GM10266 (cell line): ENCODE results near the gene B4GALT1.

Experiments
- DNase-seq: peaks from one replicate; pipeline ENCODE4 v3.0.0; 2012; ENCODE audit errors: extremely low spot score
- CTCF ChIP-seq: IDR thresholded peaks from 2 replicates; pipeline ENCODE4 v1.5.1; 2012; ENCODE audit warnings: mild to moderate bottlenecking, low read depth; ENCODE audit not compliant: control insufficient read depth, insufficient read depth; ENCODE audit errors: missing control alignments

Gene B4GALT1

GRCh38 chr9:33124046-33124445 is 43.1 kb downstream of the B4GALT1 start:
- DNase-seq, result no peak

GRCh38 chr9:33123407-33124031 is 43.6 kb downstream of the B4GALT1 start:
- TF ChIP-seq CTCF, result no peak
- no peak for DNase-seq

More at GRCh38 chr9:33124046-33124445, 43.1 kb downstream of the B4GALT1 start:
- no peak for TF ChIP-seq CTCF

- DNase-seq, result no peak
- TF ChIP-seq CTCF, result no peak
Observed at GRCh38 chr9:33120620-33121019, 46.5 kb downstream of the B4GALT1 start.

GRCh38 chr9:33117796-33118195 is 49.3 kb downstream of the B4GALT1 start:
- TF ChIP-seq CTCF, result no peak
- DNase-seq, result no peak

- no peak for DNase-seq
- TF ChIP-seq CTCF, result no peak
Observed at GRCh38 chr9:33117306-33117705, 49.8 kb downstream of the B4GALT1 start.

- no peak for DNase-seq
- no peak for TF ChIP-seq CTCF
Observed at GRCh38 chr9:33116860-33117259, 50.3 kb downstream of the B4GALT1 start.

- DNase-seq, result no peak
- no peak for TF ChIP-seq CTCF
Observed at GRCh38 chr9:33114746-33115145, 52.4 kb downstream of the B4GALT1 start.
